ENCODE measurements around the gene AK9.
A peak's percentile ranks its signal among the peaks of the same experiment; 100 is the strongest.
"Not testable (repeated sequence)": the region's sequence is repeated elsewhere in the genome, so short reads cannot be mapped to it uniquely, and the experiment has no call there.

AK9 gene

DNA sequence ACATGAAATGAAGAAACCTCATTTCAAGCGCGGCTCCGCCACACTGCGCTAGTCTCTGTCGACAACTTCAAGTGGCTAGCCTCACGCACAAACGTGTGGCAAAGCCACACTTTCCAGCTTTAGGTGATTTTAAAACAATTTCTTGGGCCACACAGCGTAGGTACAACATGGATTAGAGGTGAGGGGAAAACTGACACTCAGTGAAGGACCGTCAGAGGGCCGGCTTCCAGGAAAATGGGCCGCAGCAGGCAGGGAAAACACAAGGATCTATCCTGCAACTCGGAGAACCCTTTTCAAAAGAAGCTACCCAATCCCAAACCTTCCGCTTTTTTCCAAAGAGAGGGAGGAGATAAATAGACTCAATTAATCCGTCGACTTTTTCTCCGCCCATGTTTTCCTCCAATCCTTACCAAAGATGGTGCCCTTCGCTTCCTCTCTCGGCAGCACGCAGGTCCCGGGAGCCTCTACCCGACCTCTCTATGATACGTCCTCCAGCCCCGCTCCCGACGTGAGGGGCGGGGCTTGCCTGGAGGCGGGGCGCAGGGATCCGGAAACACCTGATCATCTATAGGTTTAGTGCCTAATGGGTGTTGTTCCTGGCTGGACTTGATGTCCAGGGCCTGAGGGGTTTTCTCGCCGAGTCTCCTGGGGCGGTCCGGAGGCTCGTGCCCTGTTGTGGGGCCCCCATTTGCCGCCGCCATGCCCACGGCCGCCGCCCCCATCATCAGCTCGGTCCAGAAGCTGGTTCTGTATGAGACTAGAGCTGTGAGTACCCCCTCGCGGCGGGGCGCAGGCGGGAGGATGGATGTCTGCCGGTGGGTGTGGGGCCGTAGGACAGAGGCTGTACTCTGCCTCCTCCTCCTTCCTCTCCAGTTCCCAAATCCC is at the start of gene AK9, which contains the start of gene FIG4:
Gene AK9 (minus strand): TSS at position 466 of the 885 bp plus-strand sequence. CDS start 15,457 bp downstream, outside the sequence.
Gene FIG4 (plus strand): TSS at position 560 of the 885 bp plus-strand sequence. CDS start 140 bp downstream, at position 700.
- peak; percentile 58 for DNase-seq (ENCODE audit: low read depth, low spot score)
- peak within 1 kb of the TSS; percentile 47 for H3K27ac ChIP-seq

DNA sequence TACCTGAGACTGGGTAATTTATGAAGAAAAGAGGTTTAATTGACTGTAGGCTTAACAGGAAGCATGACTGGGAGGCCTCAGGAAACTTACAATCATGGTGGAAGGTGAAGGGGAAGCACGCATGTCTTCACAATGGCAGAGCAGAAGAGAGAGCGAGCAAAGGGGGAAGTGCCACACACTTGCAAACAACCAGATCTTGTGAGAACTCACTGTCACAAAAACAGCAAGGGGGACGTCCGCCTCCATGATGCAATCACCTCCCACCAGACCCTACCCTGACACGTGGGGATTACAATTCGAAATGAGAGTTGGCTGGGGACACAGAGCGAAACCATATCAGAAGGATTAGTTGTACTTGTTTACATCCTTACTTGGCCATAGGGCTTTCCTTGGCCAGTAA is 49.8 kb upstream of the AK9 start:
- DNase-seq (ENCODE audit: low read depth, low spot score): no peak
- H3K27ac ChIP-seq: no peak overlapping the region

DNA sequence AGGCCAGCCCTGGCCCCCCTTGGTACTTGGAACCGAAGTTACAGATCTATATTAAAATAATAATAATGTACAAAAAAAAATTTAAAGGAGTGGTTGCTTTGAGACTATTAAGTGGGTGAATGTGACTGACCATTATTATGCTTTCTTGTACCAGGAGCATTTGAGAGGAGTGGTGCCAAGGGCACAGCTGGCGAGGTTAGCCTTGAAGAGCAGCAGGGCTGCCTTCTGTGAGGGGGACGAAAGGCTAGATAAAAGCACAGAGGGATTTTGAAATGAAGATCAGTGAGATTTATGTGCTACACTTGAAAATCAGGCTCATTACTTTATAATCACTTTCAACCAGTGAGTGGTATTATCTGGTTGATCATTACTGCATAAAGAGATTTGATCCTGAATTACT is 48.7 kb upstream of the AK9 start:
- H3K27ac ChIP-seq: no peak overlapping the region
- DNase-seq (ENCODE audit: low read depth, low spot score): no peak

DNA sequence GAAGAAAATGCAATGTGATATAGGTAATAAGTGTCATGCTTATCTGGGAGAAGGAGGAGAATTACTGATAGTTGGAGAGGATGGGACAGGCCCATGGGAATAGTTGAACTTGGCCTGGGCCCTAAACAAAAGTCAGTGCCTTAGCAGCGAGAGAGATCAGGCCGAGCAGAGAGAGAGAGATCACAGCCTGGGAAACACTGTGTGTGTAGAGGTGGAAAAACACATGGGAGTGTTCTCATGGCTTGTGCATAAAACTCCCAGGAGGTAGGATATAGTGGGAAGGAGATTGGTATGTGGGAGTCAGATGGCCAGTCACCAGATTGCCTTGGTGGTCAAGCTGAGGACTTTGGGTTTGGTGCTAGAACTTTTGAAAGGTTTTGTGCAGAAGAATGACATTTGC is 47.7 kb upstream of the AK9 start:
- no peak overlapping the region for H3K27ac ChIP-seq
- no peak for DNase-seq (ENCODE audit: low read depth, low spot score)

DNA sequence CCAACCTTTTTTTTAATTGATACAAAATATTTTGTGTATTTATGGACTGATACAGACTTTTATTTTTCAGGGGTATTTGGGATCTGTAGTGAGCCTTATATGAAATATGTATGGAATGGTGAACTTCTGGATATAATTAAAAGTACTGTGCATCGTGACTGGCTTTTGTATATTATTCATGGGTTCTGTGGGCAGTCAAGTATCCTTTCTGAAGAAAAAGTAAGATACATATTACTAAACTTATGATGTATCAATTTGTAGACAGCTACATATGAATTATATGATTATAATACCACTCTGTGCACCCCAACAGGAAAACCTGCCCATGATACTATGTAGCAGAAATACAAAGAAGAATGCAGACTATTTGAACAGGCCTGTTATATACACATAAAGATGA is 47.3 kb upstream of the AK9 start:
- DNase-seq (ENCODE audit: low read depth, low spot score): no peak

DNA sequence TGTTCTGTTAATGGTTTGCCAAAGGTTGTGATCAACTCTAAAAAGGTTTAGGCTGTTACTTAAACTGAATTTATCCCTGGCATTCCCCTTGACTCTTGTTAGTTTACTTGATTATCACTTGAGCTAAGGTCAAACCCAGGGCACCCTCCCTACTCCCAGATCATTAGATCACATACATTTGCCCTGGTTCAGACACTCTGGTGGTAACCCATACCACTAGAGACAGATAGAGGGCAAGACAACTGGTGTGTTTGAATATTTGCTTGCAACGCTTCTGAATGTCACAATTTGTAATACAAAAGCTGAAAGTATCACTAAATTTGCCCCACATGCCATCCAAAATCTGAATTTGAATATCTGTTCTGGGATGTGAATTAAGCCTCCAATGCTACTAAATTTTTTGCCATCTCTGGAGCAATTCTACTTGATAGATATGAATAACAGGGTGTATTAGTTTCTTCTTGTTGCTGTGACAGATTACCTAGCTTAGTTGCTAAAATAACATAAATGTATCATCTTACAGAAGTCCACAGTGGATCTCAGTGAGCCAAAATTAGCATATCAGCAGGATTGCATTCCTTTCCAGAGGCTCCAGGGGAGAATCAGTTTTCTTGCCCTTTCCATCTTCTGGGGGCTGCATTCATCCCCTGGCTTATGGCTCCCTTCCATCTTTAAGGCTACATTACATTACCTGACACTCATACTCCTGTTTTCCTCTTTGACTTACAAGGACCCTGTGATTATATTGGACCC is 45.4 kb upstream of the AK9 start:
- DNase-seq (ENCODE audit: low read depth, low spot score): no peak
- no peak overlapping the region for H3K27ac ChIP-seq

More for the DNA sequence above, 47.3 kb upstream of the AK9 start:
- H3K27ac ChIP-seq: no peak overlapping the region

DNA sequence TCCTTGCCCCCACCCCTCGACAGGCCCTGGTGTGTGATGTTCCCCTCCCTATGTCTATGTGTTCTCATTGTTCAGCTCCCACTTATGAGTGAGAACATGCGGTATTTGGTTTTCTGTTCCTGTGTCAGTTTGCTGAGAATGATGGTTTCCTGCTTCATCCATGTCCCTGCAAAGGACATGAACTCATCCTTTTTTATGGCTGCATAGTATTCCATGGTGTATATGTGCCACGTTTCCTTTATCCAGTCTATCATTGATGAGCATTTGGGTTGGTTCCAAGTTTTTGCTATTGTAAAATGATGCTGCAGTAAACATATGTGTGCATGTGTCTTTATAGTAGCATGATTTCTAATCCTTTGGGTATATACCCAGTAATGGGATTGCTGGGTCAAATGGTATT is 34.2 kb upstream of the AK9 start:
- not testable (repeated sequence) for DNase-seq (ENCODE audit: low read depth, low spot score); H3K27ac ChIP-seq

DNA sequence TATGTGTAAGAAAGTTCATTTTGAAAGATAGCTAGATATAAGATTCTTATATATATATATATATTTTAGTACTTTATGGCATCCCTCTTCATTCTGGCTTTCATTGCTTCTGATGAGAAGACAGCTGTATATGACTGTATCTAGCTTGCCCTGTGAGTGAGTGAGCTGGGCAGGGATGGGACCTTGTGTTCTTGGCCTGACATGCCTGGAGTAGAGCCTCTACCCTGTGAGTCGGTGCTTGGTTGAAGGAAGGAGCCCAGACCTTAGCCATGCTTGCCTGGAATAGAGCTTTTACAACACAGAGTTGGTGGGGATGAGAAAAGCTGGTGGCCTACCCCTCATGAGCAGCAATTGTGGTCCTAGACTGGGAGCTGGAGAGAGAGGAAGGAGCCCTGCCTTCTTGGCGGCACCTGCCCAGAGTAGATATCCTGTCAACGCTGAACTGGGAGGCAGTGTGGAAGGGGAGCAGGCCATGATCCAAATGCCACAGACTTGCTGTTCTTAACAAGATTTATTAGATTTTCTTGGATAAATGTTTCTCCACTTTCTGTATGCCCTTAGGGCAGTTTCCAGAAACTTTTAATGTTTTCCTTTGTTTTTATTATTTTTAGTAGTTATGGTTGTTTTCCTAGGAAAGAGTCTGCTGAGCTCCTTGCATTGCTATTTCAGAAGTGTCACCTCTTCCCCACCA is 31.7 kb upstream of the AK9 start:
- DNase-seq (ENCODE audit: low read depth, low spot score): no peak
- no peak overlapping the region for H3K27ac ChIP-seq

DNA sequence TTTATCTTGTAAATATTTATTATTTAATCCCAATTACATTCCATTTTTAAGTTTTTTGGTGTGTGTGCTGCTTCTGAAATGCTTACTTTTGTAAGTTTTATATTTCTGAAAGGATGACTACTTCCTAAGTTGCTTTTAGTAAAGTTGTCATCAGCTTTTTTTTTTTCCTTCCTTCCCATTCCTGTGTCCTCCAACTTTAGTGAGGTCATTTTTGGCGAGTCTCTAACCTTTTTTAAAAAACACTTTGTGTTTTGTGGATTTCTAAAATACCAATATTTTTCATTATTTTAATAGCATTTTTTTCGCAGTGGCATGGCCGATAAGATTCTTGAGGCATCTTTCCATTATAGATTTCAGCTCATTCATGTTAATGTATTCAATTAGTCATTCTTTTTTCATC is 31.0 kb upstream of the AK9 start:
- DNase-seq (ENCODE audit: low read depth, low spot score): no peak
- H3K27ac ChIP-seq: no peak overlapping the region

DNA sequence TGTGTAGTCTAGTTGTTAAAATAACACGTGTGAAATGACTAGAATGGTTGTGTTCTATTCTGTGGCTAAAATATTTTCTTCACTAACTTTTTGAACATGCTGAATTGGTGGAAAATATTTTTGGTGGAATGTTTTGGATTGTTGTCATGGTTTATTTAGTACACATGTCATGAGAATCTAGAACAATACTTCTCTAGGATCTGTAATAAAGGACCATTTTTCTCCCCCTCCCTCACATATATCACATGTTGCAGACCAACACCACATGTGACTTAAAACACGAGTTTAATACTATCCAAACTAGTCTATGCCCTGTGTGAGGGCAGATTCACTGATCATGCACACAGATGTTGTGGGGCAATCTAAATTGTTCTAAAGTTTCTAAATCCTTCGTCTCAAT is 29.3 kb upstream of the AK9 start:
- no peak overlapping the region for H3K27ac ChIP-seq
- no peak for DNase-seq (ENCODE audit: low read depth, low spot score)

DNA sequence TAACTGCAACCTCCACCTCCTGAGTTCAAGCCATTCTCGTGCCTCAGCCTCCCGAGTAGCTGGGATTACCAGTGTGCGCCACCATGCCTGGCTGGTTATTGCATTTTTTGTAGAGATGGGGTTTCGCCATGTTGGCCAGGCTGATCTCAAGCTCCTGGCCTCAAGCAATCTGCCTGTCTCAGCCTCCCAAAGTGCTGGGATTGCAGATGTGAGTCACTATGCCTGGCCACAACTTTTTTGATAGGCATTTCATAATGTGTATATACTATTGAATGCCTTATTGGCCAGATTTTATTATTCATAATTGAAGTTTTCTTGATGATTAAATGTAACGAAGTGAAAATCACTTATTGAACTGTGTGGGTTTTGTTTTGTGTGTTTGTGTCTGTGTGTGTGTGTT is 28.0 kb upstream of the AK9 start:
- H3K27ac ChIP-seq: no peak overlapping the region
- DNase-seq (ENCODE audit: low read depth, low spot score): no peak

DNA sequence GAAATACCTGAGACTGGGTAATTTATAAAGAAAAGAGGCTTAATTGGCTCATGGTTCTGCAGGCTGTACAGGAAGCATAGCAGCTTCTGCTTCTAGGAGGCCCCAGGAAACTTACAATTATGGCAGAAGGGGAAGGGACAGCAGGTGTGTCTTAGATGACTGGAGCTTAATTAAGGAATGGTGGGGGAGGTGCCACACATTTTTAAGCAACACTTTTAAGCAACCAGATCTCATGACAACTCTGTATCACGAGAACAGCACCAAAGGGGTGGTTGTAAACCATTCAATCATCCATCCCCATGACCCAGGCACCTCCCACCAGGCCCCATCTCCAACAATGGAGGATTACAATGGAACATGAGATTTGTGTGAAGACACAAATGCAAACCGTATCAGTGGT is 27.0 kb upstream of the AK9 start:
- DNase-seq (ENCODE audit: low read depth, low spot score): no peak
- H3K27ac ChIP-seq: no peak overlapping the region

DNA sequence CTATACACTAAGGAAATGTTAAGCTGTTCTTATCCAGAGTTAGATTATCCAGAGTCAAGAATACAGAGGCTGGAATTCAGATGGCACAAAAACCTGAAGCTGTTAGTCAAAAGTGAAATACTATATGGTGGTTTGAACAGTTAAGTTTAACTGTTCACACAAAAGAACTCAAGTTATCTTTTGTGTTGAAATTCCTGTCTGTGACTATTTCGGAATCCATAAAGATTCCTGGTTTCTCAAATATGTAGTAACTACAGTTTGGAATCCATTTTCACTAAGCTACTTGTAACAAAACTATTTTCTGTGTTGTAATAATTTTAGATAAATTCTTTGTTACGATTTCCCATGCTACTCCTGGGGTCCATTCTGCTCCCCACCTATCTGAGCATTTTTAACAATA is 24.6 kb upstream of the AK9 start:
- no peak for DNase-seq (ENCODE audit: low read depth, low spot score)
- H3K27ac ChIP-seq: no peak overlapping the region

DNA sequence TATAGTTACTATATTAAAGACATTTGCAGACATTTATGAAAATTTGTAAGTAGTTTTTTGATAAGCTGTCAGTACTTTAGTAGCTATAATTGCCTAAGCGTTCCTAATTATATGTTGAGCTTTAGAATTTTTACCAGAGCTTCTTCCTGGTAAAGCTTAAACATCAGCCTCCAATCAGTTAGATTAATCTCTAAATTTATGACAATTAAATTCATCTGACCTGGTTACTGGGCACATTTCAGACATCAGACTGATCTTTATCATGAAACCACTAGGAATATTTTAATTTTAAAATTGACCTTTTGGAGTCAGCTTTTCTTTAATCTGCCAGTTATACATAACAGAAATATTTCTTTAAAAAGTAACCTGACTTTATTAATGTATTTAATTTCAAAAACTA is 23.6 kb upstream of the AK9 start:
- no peak for DNase-seq (ENCODE audit: low read depth, low spot score)
- H3K27ac ChIP-seq: no peak overlapping the region

DNA sequence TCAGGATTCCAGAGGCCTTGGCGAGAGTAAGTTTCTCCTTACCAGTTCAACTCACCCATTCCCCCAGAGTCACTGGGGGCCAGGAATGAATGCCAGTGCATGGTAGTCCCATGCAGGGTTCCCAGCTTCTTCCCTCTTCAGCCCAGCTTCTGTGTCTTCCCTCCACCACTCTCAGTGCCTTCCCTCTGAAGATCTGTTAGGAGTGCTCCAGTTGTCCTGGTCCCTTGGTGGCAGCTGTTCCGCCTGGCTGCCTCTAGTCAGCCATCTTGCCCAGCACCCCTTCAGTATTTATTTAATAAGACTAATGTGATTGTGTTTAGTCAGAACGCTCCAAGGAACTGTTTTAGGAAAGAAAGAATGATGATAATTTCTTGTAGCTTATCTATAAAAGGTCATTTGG is 23.2 kb upstream of the AK9 start:
- DNase-seq (ENCODE audit: low read depth, low spot score): no peak
- no peak overlapping the region for H3K27ac ChIP-seq

DNA sequence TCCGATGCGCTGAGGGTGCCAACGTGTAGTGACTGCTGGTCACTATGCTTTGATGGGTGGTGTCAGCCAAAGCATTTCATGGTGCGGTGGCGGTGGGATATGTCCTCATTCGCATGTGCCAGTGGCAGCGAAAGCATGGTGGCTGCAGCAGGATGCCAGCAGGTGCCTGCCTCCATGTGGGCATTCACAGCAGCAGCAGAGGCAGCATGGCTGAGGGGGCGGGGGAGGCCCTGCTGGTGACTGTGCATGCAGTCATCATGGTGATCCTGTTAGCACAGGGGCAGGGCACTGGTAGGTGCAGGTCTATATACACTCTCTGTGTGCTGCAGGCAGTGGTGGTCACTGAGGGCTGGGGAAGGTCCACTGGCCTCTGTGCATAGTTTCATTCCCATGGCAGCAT is 22.1 kb upstream of the AK9 start:
- H3K27ac ChIP-seq: no peak overlapping the region
- no peak for DNase-seq (ENCODE audit: low read depth, low spot score)

DNA sequence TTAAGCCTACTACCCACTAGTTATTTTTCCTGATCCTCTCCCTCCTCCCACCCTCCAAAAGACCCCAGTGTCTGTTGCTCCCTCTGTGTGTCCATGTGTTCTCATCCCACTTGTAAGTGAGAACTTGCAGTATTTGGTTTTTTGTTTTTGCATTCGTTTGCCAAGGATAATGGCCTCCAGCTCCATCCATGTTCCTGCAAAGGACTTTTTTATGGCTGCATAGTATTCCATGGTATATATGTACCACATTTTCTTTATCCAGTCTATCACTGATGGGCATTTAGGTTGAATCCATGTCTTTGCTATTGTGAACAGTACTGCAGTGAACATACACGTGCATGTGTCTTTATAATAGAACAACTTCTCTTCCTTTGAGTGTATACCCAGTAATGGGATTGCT is 17.1 kb upstream of the AK9 start:
- H3K27ac ChIP-seq; DNase-seq (ENCODE audit: low read depth, low spot score): not testable (repeated sequence)

DNA sequence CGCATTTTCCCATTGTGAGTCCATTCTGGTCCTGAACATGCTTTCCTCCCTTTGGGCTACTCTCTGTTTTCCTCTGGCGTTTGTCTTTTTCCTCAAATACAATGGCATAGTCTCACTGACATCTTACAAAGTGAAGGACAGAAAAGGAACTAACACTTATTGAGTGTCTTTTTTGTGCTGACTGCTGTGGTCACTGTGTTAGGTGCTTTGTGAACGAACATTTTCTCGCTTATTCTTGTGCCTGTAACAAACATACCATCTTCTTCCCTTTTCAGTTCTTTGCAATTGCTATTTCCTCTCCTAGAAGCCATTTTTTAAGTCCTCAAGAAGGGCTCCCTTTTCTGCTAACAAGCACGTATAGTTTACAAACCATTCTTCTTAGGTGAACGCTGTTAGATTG is 15.5 kb upstream of the AK9 start:
- DNase-seq (ENCODE audit: low read depth, low spot score): no peak
- no peak overlapping the region for H3K27ac ChIP-seq

DNA sequence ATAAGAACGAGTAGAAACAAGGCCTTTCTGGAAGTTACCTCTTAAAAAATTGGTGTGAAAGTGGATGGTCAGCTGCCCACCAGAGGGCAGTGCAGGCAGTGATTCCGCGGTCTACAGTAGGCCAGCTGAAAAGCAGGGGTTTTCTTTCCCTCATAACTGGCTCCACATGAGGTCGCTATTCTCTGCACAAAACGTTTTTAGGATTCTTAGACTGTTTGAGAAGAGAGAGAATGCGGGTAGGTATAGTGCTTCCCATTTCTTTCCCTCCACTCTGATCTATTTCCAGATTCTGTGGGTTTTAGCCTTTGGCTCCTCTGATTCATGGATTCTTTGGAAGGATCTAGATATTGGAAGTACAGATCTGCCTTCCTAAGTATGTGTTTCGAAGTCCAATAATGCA is 14.3 kb upstream of the AK9 start:
- no peak for DNase-seq (ENCODE audit: low read depth, low spot score)

DNA sequence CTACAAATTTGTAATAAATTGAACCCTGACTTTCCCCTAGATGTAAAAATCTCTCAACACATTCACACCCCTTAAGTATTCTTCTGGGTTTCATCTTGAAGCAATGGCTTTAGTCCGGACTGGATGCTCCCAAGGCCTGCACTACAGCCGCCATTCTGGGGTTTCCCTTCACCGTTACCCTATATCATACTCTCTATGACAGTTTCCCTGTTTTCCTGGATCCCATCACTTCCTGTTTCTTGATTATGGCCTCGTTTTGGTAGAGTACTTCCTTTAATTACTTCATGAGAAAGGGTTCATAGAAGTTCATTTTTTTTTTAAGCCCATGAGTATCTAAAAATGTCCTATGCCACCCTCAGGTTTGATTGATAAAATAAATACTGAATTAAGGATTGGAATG is 11.8 kb upstream of the AK9 start:
- DNase-seq (ENCODE audit: low read depth, low spot score): no peak
- H3K27ac ChIP-seq: no peak overlapping the region

More for the DNA sequence above, 14.3 kb upstream of the AK9 start:
- no peak overlapping the region for H3K27ac ChIP-seq

DNA sequence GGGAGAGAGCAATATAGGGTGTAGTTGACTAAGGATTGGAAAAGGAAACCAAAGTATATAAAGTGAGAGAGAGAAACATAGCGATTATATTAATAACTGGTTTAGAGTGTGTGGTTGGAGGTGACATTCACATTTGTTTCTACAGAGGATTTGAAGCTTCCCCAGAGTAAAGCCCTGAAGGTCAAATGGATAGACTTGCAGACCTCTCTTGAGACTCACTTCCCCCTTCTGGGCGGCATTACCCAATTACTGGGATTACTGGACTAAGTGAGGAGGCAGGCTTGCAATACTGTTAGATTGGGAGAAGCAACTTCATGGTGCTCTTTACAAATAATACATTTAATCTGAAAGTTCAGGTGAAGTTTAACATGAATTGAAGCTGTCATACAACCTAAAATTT is 10.8 kb upstream of the AK9 start:
- no peak for DNase-seq (ENCODE audit: low read depth, low spot score)
- no peak overlapping the region for H3K27ac ChIP-seq

Data from epithelial cell of prostate (primary cell).